ENCODE data around the gene SLC34A2. TPM values are rescaled to one million over a fixed set of nuclear protein-coding genes. Genes with fewer than 3 reads are reported as not detected.

Gene SLC34A2
- total and polyA plus RNA-seq, 2 of the 8 experiments (the other 6 are each of a cell fraction or from before 2014, with no cell fraction given), result 2.2 to 2.9 TPM

DNA sequence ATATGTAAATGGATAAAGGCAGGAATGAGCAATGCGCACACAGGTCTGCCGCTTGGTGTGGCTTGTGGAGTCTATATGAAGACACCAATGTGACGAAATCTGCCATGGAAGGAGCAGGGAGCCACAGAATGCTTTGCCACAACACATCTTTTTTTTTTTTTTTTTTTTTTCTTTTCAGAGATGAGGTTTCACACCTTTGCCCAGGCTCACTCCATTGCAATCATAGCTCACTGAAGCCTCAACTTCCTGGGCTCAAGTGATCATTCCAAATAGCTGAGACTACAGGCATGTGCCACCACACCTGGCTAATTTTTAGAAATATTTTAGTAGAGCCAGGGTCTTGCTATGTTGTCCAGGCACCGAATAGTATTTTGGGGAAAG lies 17.4 kb upstream of the SLC34A2 start (continued):
- TF ChIP-seq, protein P1, sequence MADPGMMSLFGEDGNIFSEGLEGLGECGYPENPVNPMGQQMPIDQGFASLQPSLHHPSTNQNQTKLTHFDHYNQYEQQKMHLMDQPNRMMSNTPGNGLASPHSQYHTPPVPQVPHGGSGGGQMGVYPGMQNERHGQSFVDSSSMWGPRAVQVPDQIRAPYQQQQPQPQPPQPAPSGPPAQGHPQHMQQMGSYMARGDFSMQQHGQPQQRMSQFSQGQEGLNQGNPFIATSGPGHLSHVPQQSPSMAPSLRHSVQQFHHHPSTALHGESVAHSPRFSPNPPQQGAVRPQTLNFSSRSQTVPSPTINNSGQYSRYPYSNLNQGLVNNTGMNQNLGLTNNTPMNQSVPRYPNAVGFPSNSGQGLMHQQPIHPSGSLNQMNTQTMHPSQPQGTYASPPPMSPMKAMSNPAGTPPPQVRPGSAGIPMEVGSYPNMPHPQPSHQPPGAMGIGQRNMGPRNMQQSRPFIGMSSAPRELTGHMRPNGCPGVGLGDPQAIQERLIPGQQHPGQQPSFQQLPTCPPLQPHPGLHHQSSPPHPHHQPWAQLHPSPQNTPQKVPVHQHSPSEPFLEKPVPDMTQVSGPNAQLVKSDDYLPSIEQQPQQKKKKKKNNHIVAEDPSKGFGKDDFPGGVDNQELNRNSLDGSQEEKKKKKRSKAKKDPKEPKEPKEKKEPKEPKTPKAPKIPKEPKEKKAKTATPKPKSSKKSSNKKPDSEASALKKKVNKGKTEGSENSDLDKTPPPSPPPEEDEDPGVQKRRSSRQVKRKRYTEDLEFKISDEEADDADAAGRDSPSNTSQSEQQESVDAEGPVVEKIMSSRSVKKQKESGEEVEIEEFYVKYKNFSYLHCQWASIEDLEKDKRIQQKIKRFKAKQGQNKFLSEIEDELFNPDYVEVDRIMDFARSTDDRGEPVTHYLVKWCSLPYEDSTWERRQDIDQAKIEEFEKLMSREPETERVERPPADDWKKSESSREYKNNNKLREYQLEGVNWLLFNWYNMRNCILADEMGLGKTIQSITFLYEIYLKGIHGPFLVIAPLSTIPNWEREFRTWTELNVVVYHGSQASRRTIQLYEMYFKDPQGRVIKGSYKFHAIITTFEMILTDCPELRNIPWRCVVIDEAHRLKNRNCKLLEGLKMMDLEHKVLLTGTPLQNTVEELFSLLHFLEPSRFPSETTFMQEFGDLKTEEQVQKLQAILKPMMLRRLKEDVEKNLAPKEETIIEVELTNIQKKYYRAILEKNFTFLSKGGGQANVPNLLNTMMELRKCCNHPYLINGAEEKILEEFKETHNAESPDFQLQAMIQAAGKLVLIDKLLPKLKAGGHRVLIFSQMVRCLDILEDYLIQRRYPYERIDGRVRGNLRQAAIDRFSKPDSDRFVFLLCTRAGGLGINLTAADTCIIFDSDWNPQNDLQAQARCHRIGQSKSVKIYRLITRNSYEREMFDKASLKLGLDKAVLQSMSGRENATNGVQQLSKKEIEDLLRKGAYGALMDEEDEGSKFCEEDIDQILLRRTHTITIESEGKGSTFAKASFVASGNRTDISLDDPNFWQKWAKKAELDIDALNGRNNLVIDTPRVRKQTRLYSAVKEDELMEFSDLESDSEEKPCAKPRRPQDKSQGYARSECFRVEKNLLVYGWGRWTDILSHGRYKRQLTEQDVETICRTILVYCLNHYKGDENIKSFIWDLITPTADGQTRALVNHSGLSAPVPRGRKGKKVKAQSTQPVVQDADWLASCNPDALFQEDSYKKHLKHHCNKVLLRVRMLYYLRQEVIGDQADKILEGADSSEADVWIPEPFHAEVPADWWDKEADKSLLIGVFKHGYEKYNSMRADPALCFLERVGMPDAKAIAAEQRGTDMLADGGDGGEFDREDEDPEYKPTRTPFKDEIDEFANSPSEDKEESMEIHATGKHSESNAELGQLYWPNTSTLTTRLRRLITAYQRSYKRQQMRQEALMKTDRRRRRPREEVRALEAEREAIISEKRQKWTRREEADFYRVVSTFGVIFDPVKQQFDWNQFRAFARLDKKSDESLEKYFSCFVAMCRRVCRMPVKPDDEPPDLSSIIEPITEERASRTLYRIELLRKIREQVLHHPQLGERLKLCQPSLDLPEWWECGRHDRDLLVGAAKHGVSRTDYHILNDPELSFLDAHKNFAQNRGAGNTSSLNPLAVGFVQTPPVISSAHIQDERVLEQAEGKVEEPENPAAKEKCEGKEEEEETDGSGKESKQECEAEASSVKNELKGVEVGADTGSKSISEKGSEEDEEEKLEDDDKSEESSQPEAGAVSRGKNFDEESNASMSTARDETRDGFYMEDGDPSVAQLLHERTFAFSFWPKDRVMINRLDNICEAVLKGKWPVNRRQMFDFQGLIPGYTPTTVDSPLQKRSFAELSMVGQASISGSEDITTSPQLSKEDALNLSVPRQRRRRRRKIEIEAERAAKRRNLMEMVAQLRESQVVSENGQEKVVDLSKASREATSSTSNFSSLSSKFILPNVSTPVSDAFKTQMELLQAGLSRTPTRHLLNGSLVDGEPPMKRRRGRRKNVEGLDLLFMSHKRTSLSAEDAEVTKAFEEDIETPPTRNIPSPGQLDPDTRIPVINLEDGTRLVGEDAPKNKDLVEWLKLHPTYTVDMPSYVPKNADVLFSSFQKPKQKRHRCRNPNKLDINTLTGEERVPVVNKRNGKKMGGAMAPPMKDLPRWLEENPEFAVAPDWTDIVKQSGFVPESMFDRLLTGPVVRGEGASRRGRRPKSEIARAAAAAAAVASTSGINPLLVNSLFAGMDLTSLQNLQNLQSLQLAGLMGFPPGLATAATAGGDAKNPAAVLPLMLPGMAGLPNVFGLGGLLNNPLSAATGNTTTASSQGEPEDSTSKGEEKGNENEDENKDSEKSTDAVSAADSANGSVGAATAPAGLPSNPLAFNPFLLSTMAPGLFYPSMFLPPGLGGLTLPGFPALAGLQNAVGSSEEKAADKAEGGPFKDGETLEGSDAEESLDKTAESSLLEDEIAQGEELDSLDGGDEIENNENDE (IDR thresholded peaks at IDR 0.05; ENCODE audit: insufficient replicate concordance, low read length), result no peak
- TF ChIP-seq JUND (IDR thresholded peaks at IDR 0.05; ENCODE audit: low read length), result no peak
- TF ChIP-seq POLR2AphosphoS5 (IDR thresholded peaks at IDR 0.05; ENCODE audit: low read depth, low read length), result no peak
- TF ChIP-seq SP1 (IDR thresholded peaks at IDR 0.05; ENCODE audit: low read depth, low read length), result no peak

All from H1 (cell line).